Measurements from ENCODE around the gene SOX21. TPM values are rescaled to one million over a fixed set of nuclear protein-coding genes. Genes with fewer than 3 reads are reported as not detected.

SOX21 gene
- polyA plus RNA-seq, 1 donor from 2014 or later = 0.35 TPM

Small RNA genes lying within 50 kb of the gene (small RNA-seq; reads per million reads assigned to genes)
- 0 reads per million in 3 experiments for gene RN7SL585P

Other genes starting within 250 kb of the SOX21 start
- 0.14 TPM in 1 of 2 replicates, not detected in the other for gene DCT, start 232.9 kb downstream of the SOX21 start, polyA plus RNA-seq
- 10.2 and 10.3 TPM in 2 replicates for gene TGDS, start 116.4 kb downstream of the SOX21 start, polyA plus RNA-seq
- 5.5 and 5.7 TPM in 2 replicates for gene GPR180, start 110.7 kb downstream of the SOX21 start, polyA plus RNA-seq